GM21381 (cell line): Measurements from ENCODE around the gene TUBB6.

Experiments used
- ATAC-seq: cut with Tn5 transposase; IDR thresholded peaks from one replicate; pipeline ENCODE4 v1.9.1; 2021; ENCODE audit warnings: mild to moderate bottlenecking, moderate library complexity; ENCODE audit not compliant: unreplicated experiment

TUBB6 gene

GRCh38 chr18:12290086-12290485 lies 18.0 kb upstream of the TUBB6 start:
- no peak for ATAC-seq

GRCh38 chr18:12291161-12291560 lies 16.9 kb upstream of the TUBB6 start:
- no peak for ATAC-seq

GRCh38 chr18:12291690-12292089 lies 16.4 kb upstream of the TUBB6 start:
- no peak for ATAC-seq

- ATAC-seq = no peak
Measured at GRCh38 chr18:12293831-12294230, 14.2 kb upstream of the TUBB6 start.

GRCh38 chr18:12295389-12296086 lies 12.5 kb upstream of the TUBB6 start:
- ATAC-seq = no peak

- ATAC-seq = no peak
Measured at GRCh38 chr18:12296087-12296403, 12.0 kb upstream of the TUBB6 start.

GRCh38 chr18:12296457-12296856 lies 11.6 kb upstream of the TUBB6 start:
- ATAC-seq = no peak

GRCh38 chr18:12299862-12300261 lies 8.2 kb upstream of the TUBB6 start:
- no peak for ATAC-seq

- ATAC-seq = no peak
Measured at GRCh38 chr18:12301263-12302005, 6.6 kb upstream of the TUBB6 start.

- ATAC-seq = no peak
Measured at GRCh38 chr18:12302391-12303147, 5.5 kb upstream of the TUBB6 start.

GRCh38 chr18:12304351-12305210 lies 3.5 kb upstream of the TUBB6 start:
- ATAC-seq = no peak

GRCh38 chr18:12305211-12305610 lies 2.8 kb upstream of the TUBB6 start:
- ATAC-seq = no peak

GRCh38 chr18:12305930-12306629 lies 2.0 kb upstream of the TUBB6 start:
- ATAC-seq = no peak

- ATAC-seq = no peak
Measured at GRCh38 chr18:12306752-12307700, 1.0 kb upstream of the TUBB6 start.

- ATAC-seq = peak; percentile 53
Measured at GRCh38 chr18:12308386-12309100, 502 bp downstream of the TUBB6 start.

GRCh38 chr18:12309683-12310198 lies 1.7 kb downstream of the TUBB6 start:
- ATAC-seq = no peak

- no peak for ATAC-seq
Measured at GRCh38 chr18:12310762-12311161, 2.7 kb downstream of the TUBB6 start.

GRCh38 chr18:12312976-12313375 lies 4.9 kb downstream of the TUBB6 start:
- no peak for ATAC-seq
